UCSD-AML1 (cell line): ENCODE results near the gene TMEM74B.

ENCODE experiments used
- DNase-seq: peaks from one replicate; lab custom pipeline; 2025; ENCODE audit not compliant: unreplicated experiment; lab: John Stamatoyannopoulos, UW

TMEM74B gene

GRCh38 chr20:1206366-1207148 is 21.8 kb upstream of the TMEM74B start:
- DNase-seq: no peak

- DNase-seq: no peak
Measured at GRCh38 chr20:1205802-1206201, 21.0 kb upstream of the TMEM74B start.

DNA sequence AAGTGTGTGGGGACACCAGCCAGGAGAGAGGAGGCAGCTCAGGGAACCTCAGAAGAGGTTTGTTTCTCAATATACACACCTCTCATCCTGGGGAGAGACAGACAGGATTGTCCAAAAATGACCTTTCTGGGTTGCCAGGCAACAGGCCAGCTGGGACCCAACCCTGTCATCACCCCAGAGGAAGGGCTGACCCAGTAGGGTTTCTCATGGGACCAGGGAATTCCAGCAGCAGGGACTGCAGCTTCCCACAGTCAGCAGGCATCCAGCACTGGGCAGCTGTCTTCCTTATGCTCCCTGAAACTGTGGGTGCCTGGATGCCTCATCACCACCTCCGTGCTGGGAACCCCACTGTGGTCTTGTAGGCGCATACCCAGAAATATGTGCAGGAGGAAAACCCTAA is 19.8 kb upstream of the TMEM74B start:
- DNase-seq: no peak

GRCh38 chr20:1204113-1204512 is 19.3 kb upstream of the TMEM74B start:
- DNase-seq: peak; percentile 44

GRCh38 chr20:1203630-1204029 is 18.8 kb upstream of the TMEM74B start:
- no peak for DNase-seq

GRCh38 chr20:1202762-1203504 is 18.2 kb upstream of the TMEM74B start, which contains the start of gene C20orf202:
Gene C20orf202, plus strand, starts transcription at chr20:1203454. Its CDS starts 132 bp downstream, at chr20:1203586.
- DNase-seq: no peak

- no peak for DNase-seq
Measured at GRCh38 chr20:1199964-1200363, 15.2 kb upstream of the TMEM74B start.

DNA sequence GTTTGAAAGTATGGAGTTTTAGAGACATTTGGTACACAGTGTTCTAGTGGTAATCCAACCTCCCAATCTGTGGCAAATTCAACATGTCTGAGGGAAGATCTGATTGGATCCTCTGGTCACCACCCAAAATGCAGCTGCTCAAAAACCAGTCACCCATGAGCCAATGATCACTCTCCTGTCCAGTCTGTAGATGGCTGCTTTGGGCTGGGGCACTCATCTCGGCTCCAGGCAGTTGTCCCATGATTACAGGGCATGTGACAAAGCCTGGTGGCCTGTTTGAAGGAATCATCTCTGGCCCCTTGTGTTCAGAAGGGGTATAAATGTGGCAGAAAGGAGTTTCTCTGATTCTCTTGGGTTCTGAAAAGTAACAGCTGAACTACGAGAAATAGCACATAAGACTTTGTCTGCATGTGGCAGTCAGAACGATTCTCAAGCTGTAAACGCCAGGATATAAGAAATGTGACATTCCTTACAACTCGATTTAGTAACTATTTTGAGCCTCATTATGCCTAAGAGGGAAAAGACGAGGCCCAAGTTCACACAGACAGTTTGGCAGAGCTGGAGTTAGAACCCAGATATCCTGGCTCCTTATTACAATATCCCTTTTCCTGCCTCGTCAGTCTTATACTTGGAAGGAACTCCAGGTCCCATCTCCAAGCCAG is 14.6 kb upstream of the TMEM74B start:
- DNase-seq: no peak

DNA sequence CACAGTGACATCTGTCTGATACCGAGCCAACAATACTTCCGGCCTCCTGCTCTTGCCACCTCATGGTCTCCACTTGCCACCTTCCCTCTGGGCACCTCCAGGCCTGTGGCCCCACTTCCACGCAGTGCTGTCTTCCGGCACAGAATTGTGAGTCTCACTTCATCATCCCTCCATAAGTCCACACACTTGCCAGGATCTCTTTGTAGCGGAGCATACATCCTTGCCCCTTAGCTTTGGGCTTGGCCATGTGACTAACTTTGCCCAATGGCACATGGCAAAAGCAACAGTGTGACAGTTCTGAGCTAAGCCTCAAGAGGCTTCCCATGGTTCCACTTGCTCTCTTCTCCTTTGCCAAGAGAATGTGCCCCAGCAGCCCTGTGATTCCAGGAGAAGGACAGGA is 14.0 kb upstream of the TMEM74B start:
- no peak for DNase-seq

DNA sequence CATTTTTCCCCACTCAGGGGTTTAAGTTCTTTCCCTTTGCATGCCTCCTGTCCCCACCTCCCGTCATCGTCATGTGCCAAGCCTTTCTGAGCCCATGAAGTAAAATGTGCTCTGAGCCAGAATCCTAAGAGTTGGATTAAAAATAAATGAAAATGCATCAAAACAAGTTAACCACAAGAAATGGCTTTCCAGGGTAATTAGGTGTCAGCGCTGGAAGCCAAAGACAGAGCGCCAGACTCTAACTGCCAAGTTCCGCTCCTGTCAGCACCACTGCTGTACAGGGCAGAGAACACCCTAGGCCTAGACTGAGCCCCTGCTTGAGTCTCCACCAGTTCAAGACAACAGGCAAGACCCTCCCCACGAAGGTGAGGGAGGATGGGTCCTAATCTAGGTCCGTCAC is 13.0 kb upstream of the TMEM74B start:
- DNase-seq: no peak

DNA sequence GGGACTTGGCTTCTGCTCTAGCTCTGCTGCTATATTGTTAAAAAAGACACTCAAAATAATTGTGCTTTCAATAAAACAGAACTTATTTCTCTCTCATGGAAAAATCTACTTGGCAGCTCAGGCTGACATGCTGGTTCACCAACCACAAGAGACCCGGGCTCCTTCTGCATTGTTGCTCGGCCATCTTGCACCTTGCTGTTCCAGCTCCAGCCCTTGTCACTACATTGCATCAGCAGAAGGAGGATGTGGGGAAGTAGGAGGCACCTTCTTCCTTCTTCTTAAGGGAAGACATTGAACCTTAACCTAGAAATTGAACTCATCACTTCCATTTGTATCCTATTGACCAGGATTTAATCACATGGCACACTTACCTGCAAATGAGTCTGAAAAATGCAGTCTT is 11.9 kb upstream of the TMEM74B start:
- no peak for DNase-seq

- DNase-seq: no peak
Measured at GRCh38 chr20:1195226-1195625, 10.4 kb upstream of the TMEM74B start.

DNA sequence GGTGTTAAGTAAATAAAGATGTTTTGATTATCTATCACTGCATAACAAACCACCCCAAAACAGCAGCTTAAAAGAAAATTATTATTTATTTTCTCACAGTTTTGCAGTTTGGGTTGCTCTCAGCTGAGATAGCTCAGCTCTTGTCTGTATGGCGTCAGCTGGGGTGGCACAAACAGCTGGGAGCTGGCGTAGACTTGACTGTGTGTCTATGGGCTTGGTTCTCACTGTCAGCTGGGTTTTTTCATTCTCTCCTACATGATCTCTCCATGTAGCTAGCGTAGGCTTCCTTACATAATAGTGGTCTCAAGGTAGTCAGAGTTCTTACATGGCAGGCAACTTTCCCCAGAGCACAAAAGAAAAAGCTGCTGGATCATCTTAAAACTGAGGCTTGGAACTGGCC is 6.5 kb upstream of the TMEM74B start:
- no peak for DNase-seq

DNA sequence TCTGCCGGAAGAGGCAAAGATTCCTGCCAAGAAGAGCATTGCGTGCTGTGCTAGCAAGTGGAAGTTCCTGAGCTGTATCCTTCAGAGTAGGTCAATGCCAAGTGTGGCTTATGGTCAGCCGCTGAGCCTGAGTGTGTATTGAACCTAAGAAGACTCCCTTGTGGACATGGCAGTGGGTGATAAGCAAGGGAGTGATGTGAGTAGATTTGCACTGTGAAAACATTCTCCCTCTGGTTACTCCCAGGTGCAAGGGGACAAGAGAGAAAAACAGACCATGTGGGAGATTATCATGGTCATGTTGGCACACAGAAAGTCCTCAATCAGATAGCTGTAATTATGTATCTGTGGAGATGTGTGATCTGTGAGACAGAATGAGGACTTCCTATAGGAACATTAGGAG is 6.1 kb upstream of the TMEM74B start:
- DNase-seq: no peak

DNA sequence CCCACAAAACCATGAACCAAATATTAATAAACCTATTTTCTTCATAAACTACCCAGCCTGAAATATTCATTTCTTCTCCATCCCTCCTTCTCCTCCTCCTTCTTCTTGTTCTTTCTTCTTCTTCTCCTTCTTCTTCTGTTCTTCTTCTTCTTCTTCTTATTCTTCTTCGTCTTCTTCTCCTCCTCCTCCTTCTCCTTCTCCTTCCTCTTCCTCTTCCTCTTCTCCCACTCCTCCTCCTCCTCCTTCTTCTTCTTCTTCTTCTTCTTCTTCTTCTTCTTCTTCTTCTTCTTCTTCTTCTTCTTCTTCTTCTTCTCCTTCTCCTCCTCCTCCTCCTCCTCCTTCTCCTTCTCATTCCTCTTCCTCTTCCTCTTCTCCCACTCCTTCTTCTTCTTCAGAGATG is 5.0 kb upstream of the TMEM74B start:
- no peak for DNase-seq

DNA sequence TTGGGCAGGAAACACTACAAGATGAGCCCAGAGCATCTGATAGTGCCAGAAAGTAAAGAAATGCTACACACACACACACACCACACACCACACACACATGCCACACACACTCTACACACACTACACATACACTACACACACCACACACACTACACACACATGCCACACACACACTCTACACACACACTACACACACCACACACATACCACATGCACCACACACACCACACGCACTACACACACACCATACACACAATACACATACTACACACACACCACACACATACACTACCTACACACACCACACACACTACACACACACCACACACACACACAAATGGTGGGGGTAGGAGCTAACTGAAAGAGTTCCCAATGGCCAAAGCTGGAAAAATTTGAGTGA is 3.6 kb upstream of the TMEM74B start:
- DNase-seq: no peak

GRCh38 chr20:1187605-1188171 is 2.9 kb upstream of the TMEM74B start:
- no peak for DNase-seq

DNA sequence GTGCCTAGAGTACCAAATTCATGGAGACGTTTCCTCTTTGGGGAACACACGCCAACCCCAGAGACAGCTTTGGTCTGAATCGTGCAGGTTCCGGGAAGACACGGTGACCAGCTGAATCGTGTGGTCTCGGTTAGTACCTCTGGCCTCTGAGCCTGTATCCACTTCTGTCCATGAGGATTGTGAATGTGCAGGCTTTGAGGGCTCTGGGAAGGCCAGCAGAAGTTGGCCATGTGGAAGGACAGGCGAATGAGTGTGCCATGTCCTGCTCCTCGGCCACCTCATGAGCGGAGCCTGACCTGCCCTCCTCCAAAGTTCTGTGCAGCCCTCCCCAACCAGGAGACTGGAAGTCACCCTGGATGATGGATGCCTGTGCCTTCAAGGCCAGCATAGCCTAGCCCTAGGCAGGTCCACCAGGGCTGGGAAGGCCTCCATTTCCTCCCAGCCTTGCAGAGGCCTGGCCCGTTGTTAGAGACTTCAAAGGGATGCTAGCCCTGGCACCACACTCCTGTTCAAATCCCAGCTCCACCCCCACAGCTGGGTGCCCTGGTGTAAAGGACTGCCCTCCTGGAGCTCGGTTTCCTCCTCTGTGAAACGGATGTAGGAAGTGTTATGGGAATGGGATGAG is 1.7 kb upstream of the TMEM74B start:
- DNase-seq: no peak

DNA sequence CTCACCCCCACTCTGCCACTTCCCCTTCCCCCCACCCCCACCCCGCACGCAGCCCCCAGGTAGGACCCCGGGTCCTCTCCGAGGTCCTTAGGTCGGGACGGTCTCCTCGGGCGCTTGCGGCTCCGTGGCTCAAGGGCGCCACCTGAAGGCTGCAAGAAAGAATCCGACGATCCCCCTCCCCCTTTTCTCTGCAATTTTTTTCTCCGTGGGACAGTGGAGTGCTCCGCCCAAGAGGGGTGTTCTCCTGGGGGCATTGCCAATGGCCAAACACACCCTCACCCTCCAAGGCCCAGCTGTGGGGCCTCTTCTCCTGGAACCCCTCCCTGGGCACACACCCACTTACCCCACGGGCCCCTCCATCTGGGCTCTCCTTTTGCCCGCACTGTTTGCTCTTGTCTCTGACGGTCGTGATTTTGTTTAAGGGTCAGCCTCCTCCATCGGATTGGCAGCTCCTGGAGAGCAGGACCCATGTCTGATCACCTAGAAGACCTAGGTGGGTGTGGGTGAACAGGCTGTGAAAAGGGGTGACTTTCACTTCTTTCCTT is 1.1 kb upstream of the TMEM74B start:
- DNase-seq: peak; percentile 56

- DNase-seq: no peak
Measured at GRCh38 chr20:1185316-1185741, 548 bp upstream of the TMEM74B start.

DNA sequence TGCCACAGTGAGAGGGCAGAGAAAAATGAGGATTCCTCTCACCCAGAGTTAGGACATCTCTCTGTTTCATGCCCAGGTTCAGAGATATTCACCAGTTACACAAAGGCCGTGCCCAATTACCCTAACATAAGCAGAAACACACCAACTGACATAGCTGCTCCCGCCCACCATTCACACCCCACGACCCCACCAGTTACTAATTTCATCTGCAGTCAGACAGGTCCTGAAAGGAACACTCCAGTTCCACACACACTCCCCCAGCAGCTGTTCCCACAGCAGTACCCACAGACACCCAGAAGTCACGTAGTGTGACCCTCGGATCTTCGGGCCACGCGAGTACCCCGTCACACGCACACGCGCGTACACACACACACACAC is 532 bp downstream of the TMEM74B start:
- DNase-seq: no peak
